HEK293 (cell line): ENCODE data around the gene ANXA2.

Source experiments
- BCL11A ChIP-seq: fragments of 450-650 bp; formaldehyde crosslinking; IDR thresholded peaks from 2 replicates; pipeline ENCODE4 v1.5.1; 2016; ENCODE audit warnings: low read depth, missing biosample characterization, missing genetic modification characterization
- EGR2 ChIP-seq: fragments of 450-650 bp; formaldehyde crosslinking; IDR thresholded peaks from 2 replicates; pipeline ENCODE4 v1.5.1; 2016; ENCODE audit warnings: low read depth, missing biosample characterization, missing genetic modification characterization
- IKZF3 ChIP-seq: fragments of 450-650 bp; IDR thresholded peaks from 2 replicates; pipeline ENCODE4 v1.5.0; 2018; ENCODE audit warnings: missing biosample characterization, mild to moderate bottlenecking, missing genetic modification characterization, moderate library complexity
- KLF9 ChIP-seq: fragments of 450-650 bp; formaldehyde crosslinking; IDR thresholded peaks from 2 replicates; pipeline ENCODE4 v1.5.1; 2016; ENCODE audit warnings: missing biosample characterization, missing genetic modification characterization, low read depth
- MZF1 ChIP-seq: fragments of 450-650 bp; formaldehyde crosslinking; IDR thresholded peaks from 2 replicates; pipeline ENCODE4 v1.5.1; 2017; ENCODE audit warnings: missing biosample characterization, missing genetic modification characterization, borderline replicate concordance
- SCRT1 ChIP-seq: fragments of 450-650 bp; formaldehyde crosslinking; IDR thresholded peaks from 2 replicates; pipeline ENCODE4 v1.5.1; 2016; ENCODE audit warnings: missing biosample characterization, missing genetic modification characterization, borderline replicate concordance
- ZIC2 ChIP-seq: fragments of 450-650 bp; formaldehyde crosslinking; IDR thresholded peaks from 2 replicates; pipeline ENCODE4 v1.5.1; 2016; ENCODE audit warnings: missing biosample characterization, missing genetic modification characterization
- ZNF132 ChIP-seq: fragments of 450-650 bp; formaldehyde crosslinking; IDR thresholded peaks from 2 replicates; pipeline ENCODE4 v1.5.1; 2017; ENCODE audit warnings: missing biosample characterization, missing genetic modification characterization, borderline replicate concordance
- ZNF140 ChIP-seq: fragments of 450-650 bp; formaldehyde crosslinking; IDR thresholded peaks from 2 replicates; pipeline ENCODE4 v1.5.1; 2016; ENCODE audit warnings: missing biosample characterization, missing genetic modification characterization
- ZNF16 ChIP-seq: fragments of 450-650 bp; formaldehyde crosslinking; IDR thresholded peaks from 2 replicates; pipeline ENCODE4 v1.5.1; 2016; ENCODE audit warnings: low read depth, missing biosample characterization, missing genetic modification characterization
- ZNF350 ChIP-seq: fragments of 450-650 bp; formaldehyde crosslinking; IDR thresholded peaks from 2 replicates; pipeline ENCODE4 v1.5.0; 2017; ENCODE audit warnings: missing biosample characterization, mild to moderate bottlenecking, missing genetic modification characterization
- ZNF366 ChIP-seq: fragments of 450-650 bp; formaldehyde crosslinking; conservative IDR thresholded peaks from 2 replicates; pipeline ENCODE4 v1.5.1; 2016; ENCODE audit warnings: missing biosample characterization, missing genetic modification characterization
- ZNF555 ChIP-seq: fragments of 450-650 bp; formaldehyde crosslinking; conservative IDR thresholded peaks from 2 replicates; pipeline ENCODE4 v1.5.1; 2017; ENCODE audit warnings: missing biosample characterization, mild to moderate bottlenecking, missing genetic modification characterization, inconsistent platforms
- ZNF701 ChIP-seq: fragments of 450-650 bp; formaldehyde crosslinking; IDR thresholded peaks from 2 replicates; pipeline ENCODE4 v1.5.1; 2016; ENCODE audit warnings: missing biosample characterization, missing genetic modification characterization
- TF ChIP-seq, protein P1 (sequence below): fragments of 450-650 bp; formaldehyde crosslinking; IDR thresholded peaks from 2 replicates; pipeline ENCODE4 v1.5.1; 2017; ENCODE audit warnings: missing biosample characterization, missing genetic modification characterization
- TF ChIP-seq, protein P2 (sequence below): fragments of 450-650 bp; IDR thresholded peaks from 2 replicates; pipeline ENCODE4 v1.5.1; 2018; ENCODE audit warnings: missing biosample characterization, mild to moderate bottlenecking, missing genetic modification characterization
- TF ChIP-seq, protein P3 (sequence below): fragments of 450-650 bp; formaldehyde crosslinking; IDR thresholded peaks from 2 replicates; pipeline ENCODE4 v1.5.1; 2016; ENCODE audit warnings: missing biosample characterization, missing genetic modification characterization
- TF ChIP-seq, protein P4 (sequence below): fragments of 450-650 bp; formaldehyde crosslinking; conservative IDR thresholded peaks from 2 replicates; pipeline ENCODE4 v1.5.1; 2016; ENCODE audit warnings: low read depth, missing biosample characterization, missing genetic modification characterization
- TF ChIP-seq, protein P5 (sequence below): fragments of 450-650 bp; formaldehyde crosslinking; IDR thresholded peaks from 2 replicates; pipeline ENCODE4 v1.5.1; 2017; ENCODE audit warnings: missing biosample characterization, missing genetic modification characterization
- TF ChIP-seq, protein P6 (sequence below): fragments of 450-650 bp; formaldehyde crosslinking; IDR thresholded peaks from 2 replicates; pipeline ENCODE4 v1.5.1; 2016; ENCODE audit warnings: missing biosample characterization, missing genetic modification characterization, low read depth
- TF ChIP-seq, protein P7 (sequence below): fragments of 450-650 bp; formaldehyde crosslinking; IDR thresholded peaks from 2 replicates; pipeline ENCODE4 v1.5.1; 2016; ENCODE audit warnings: missing biosample characterization, missing genetic modification characterization
- TF ChIP-seq, protein P8 (sequence below): fragments of 450-650 bp; formaldehyde crosslinking; IDR thresholded peaks from 2 replicates; pipeline ENCODE4 v1.5.1; 2016; ENCODE audit warnings: missing biosample characterization, missing genetic modification characterization
- TF ChIP-seq, protein P9 (sequence below): fragments of 450-650 bp; formaldehyde crosslinking; IDR thresholded peaks from 2 replicates; pipeline ENCODE4 v1.5.1; 2016; ENCODE audit warnings: missing biosample characterization, missing genetic modification characterization

The ANXA2 gene

DNA sequence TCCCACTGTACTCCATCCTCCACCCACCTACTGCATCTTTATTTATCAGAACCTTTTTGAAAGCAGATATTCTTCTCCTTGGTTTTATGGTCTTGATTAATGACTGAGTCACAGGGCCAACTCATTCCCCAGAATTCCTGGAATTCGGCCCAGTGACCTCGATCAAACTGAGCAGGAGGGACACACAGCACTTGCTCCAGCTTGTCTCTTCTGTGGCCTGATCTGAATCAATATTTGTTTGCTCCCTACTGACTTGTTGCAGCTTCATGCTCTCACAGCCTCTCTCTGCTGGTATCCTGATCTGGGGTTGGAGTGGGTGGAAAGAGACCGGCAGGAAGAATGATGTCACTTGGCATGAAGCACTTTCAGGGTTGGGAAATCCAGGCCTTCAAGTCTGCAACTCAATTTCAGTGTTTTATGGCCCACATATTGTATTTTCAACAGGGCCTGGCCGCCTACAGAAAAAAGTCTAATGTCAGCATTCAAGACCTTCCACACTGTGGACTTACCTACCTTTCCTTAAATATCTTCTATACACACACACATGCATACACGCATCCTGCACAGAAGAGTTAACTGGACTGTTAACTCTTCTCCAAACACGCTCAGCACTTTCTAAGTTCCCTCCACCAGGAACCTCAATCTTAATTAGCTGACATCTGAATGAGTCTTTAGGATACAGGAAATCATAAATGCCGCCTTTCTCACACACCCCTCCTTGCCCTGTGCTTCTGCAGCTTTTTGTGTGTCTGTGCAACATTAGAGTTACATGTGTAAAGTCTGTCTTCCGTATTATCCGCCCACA is 4.6 kb downstream of the ANXA2 start (continued):
- TF ChIP-seq MZF1 (tag by site-specific recombination) (peak; percentile 81; the same call in 1 of the 2 replicates), ZNF701 (no peak), SCRT1 (peak; percentile 96), ZNF16 (tag by site-specific recombination) (no peak), ZNF140 (tag by site-specific recombination) (no peak), BCL11A (tag by site-specific recombination) (peak; percentile 26; the same call in 1 of the 2 replicates), EGR2 (tag by site-specific recombination) (peak; percentile 80), KLF9 (tag by site-specific recombination) (0 out of 2 replicates have a peak, but pooled peaks have one; percentile 21), ZNF132 (tag by site-specific recombination) (no peak), ZNF366 (tag by site-specific recombination) (peak; percentile 91), ZNF350 (tag by site-specific recombination) (no peak), IKZF3 (tag by site-specific recombination) (peak; percentile 65), ZIC2 (tag by site-specific recombination) (peak; percentile 83), ZNF555 (tag by site-specific recombination) (no peak)
- TF ChIP-seq, protein P1, sequence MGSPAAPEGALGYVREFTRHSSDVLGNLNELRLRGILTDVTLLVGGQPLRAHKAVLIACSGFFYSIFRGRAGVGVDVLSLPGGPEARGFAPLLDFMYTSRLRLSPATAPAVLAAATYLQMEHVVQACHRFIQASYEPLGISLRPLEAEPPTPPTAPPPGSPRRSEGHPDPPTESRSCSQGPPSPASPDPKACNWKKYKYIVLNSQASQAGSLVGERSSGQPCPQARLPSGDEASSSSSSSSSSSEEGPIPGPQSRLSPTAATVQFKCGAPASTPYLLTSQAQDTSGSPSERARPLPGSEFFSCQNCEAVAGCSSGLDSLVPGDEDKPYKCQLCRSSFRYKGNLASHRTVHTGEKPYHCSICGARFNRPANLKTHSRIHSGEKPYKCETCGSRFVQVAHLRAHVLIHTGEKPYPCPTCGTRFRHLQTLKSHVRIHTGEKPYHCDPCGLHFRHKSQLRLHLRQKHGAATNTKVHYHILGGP (tag by site-specific recombination), result peak; percentile 76
- TF ChIP-seq, protein P2, sequence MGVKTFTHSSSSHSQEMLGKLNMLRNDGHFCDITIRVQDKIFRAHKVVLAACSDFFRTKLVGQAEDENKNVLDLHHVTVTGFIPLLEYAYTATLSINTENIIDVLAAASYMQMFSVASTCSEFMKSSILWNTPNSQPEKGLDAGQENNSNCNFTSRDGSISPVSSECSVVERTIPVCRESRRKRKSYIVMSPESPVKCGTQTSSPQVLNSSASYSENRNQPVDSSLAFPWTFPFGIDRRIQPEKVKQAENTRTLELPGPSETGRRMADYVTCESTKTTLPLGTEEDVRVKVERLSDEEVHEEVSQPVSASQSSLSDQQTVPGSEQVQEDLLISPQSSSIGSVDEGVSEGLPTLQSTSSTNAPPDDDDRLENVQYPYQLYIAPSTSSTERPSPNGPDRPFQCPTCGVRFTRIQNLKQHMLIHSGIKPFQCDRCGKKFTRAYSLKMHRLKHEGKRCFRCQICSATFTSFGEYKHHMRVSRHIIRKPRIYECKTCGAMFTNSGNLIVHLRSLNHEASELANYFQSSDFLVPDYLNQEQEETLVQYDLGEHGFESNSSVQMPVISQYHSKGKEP (tag by site-specific recombination), result peak; percentile 39; the same call in 1 of the 2 replicates
- TF ChIP-seq, protein P3, sequence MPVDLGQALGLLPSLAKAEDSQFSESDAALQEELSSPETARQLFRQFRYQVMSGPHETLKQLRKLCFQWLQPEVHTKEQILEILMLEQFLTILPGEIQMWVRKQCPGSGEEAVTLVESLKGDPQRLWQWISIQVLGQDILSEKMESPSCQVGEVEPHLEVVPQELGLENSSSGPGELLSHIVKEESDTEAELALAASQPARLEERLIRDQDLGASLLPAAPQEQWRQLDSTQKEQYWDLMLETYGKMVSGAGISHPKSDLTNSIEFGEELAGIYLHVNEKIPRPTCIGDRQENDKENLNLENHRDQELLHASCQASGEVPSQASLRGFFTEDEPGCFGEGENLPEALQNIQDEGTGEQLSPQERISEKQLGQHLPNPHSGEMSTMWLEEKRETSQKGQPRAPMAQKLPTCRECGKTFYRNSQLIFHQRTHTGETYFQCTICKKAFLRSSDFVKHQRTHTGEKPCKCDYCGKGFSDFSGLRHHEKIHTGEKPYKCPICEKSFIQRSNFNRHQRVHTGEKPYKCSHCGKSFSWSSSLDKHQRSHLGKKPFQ (tag by site-specific recombination), result no peak
- TF ChIP-seq, protein P4, sequence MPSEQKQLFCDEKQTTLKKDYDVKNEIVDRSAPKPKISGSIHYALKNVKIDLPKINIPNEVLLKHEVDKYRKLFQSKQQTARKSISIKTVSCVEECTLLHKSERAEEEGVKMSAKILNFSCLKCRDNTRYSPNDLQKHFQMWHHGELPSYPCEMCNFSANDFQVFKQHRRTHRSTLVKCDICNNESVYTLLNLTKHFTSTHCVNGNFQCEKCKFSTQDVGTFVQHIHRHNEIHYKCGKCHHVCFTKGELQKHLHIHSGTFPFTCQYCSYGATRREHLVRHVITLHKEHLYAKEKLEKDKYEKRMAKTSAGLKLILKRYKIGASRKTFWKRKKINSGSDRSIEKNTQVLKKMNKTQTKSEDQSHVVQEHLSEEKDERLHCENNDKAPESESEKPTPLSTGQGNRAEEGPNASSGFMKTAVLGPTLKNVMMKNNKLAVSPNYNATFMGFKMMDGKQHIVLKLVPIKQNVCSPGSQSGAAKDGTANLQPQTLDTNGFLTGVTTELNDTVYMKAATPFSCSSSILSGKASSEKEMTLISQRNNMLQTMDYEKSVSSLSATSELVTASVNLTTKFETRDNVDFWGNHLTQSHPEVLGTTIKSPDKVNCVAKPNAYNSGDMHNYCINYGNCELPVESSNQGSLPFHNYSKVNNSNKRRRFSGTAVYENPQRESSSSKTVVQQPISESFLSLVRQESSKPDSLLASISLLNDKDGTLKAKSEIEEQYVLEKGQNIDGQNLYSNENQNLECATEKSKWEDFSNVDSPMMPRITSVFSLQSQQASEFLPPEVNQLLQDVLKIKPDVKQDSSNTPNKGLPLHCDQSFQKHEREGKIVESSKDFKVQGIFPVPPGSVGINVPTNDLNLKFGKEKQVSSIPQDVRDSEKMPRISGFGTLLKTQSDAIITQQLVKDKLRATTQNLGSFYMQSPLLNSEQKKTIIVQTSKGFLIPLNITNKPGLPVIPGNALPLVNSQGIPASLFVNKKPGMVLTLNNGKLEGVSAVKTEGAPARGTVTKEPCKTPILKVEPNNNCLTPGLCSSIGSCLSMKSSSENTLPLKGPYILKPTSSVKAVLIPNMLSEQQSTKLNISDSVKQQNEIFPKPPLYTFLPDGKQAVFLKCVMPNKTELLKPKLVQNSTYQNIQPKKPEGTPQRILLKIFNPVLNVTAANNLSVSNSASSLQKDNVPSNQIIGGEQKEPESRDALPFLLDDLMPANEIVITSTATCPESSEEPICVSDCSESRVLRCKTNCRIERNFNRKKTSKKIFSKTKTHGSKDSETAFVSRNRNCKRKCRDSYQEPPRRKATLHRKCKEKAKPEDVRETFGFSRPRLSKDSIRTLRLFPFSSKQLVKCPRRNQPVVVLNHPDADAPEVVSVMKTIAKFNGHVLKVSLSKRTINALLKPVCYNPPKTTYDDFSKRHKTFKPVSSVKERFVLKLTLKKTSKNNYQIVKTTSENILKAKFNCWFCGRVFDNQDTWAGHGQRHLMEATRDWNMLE, result no peak
- TF ChIP-seq, protein P5, sequence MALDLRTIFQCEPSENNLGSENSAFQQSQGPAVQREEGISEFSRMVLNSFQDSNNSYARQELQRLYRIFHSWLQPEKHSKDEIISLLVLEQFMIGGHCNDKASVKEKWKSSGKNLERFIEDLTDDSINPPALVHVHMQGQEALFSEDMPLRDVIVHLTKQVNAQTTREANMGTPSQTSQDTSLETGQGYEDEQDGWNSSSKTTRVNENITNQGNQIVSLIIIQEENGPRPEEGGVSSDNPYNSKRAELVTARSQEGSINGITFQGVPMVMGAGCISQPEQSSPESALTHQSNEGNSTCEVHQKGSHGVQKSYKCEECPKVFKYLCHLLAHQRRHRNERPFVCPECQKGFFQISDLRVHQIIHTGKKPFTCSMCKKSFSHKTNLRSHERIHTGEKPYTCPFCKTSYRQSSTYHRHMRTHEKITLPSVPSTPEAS (tag by site-specific recombination), result no peak
- TF ChIP-seq, protein P6, sequence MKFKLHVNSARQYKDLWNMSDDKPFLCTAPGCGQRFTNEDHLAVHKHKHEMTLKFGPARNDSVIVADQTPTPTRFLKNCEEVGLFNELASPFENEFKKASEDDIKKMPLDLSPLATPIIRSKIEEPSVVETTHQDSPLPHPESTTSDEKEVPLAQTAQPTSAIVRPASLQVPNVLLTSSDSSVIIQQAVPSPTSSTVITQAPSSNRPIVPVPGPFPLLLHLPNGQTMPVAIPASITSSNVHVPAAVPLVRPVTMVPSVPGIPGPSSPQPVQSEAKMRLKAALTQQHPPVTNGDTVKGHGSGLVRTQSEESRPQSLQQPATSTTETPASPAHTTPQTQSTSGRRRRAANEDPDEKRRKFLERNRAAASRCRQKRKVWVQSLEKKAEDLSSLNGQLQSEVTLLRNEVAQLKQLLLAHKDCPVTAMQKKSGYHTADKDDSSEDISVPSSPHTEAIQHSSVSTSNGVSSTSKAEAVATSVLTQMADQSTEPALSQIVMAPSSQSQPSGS (tag by site-specific recombination), result peak; percentile 91
- TF ChIP-seq, protein P7, sequence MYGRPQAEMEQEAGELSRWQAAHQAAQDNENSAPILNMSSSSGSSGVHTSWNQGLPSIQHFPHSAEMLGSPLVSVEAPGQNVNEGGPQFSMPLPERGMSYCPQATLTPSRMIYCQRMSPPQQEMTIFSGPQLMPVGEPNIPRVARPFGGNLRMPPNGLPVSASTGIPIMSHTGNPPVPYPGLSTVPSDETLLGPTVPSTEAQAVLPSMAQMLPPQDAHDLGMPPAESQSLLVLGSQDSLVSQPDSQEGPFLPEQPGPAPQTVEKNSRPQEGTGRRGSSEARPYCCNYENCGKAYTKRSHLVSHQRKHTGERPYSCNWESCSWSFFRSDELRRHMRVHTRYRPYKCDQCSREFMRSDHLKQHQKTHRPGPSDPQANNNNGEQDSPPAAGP (tag by site-specific recombination), result peak; percentile 84
- TF ChIP-seq, protein P8, sequence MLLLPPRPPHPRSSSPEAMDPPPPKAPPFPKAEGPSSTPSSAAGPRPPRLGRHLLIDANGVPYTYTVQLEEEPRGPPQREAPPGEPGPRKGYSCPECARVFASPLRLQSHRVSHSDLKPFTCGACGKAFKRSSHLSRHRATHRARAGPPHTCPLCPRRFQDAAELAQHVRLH, result 0 out of 2 replicates have a peak, but pooled peaks have one; percentile 25
- TF ChIP-seq, protein P9, sequence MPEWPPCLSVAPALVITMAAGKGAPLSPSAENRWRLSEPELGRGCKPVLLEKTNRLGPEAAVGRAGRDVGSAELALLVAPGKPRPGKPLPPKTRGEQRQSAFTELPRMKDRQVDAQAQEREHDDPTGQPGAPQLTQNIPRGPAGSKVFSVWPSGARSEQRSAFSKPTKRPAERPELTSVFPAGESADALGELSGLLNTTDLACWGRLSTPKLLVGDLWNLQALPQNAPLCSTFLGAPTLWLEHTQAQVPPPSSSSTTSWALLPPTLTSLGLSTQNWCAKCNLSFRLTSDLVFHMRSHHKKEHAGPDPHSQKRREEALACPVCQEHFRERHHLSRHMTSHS (tag by site-specific recombination), result no peak
